HCT116 (cell line): ENCODE measurements around the gene MLYCD.

Experiments used
- CEBPB ChIP-seq: IDR thresholded peaks from 2 replicates; pipeline ENCODE4 v1.6.1; 2012; ENCODE audit warnings: low read depth
- CTCF ChIP-seq, 3 experiments: fragments of 200-600 bp in 1 of 3; sonication (generic) in 1 of 3; IDR thresholded peaks in 2 of 3; conservative IDR thresholded peaks in 1 of 3; 2 replicates each; pipeline ENCODE4 v1.5.1; 2012 to 2017; ENCODE audit warnings: low read depth in 2 of 3, low read length in 2 of 3, antibody characterized with exemption in 1 of 3, borderline replicate concordance in 1 of 3, control low read depth in 1 of 3, mild to moderate bottlenecking in 1 of 3, mixed read lengths in 1 of 3, mixed run types in 1 of 3, moderate library complexity in 1 of 3; ENCODE audit not compliant: insufficient read depth in 1 of 3
- EGR1 ChIP-seq: IDR thresholded peaks from 2 replicates; pipeline ENCODE4 v1.6.1; 2012; ENCODE audit warnings: low read depth
- EZH2 ChIP-seq: fragments of 200-600 bp; sonication (generic); IDR thresholded peaks from 2 replicates; pipeline ENCODE4 v1.6.1; 2017; ENCODE audit warnings: antibody characterized with exemption, mixed run types
- JUND ChIP-seq: IDR thresholded peaks from 2 replicates; pipeline ENCODE4 v1.6.1; 2012
- MAX ChIP-seq: IDR thresholded peaks from 2 replicates; pipeline ENCODE4 v1.6.1; 2012
- POLR2A ChIP-seq: IDR thresholded peaks from 2 replicates; pipeline ENCODE4 v1.7.0; 2011; ENCODE audit warnings: borderline replicate concordance; ENCODE audit not compliant: insufficient read depth, insufficient read length; ENCODE audit errors: extremely low read depth
- POLR2AphosphoS5 ChIP-seq: IDR thresholded peaks from 2 replicates; pipeline ENCODE4 v1.6.1; 2011; ENCODE audit warnings: mild to moderate bottlenecking, low read depth, low read length, moderate library complexity
- REST ChIP-seq: IDR thresholded peaks from 2 replicates; pipeline ENCODE4 v1.6.1; 2012; ENCODE audit warnings: low read depth
- YY1 ChIP-seq: IDR thresholded peaks from 2 replicates; pipeline ENCODE4 v1.6.1; 2011; ENCODE audit warnings: low read length, low read depth, moderate library complexity, mild to moderate bottlenecking; ENCODE audit not compliant: insufficient replicate concordance; ENCODE audit errors: extremely low read depth
- ZBTB33 ChIP-seq: IDR thresholded peaks from 2 replicates; pipeline ENCODE4 v1.6.1; 2011; ENCODE audit warnings: mild to moderate bottlenecking, low read length, moderate library complexity; ENCODE audit not compliant: insufficient replicate concordance; ENCODE audit errors: extremely low read depth
- TF ChIP-seq, protein P1 (sequence below): IDR thresholded peaks from 2 replicates; pipeline ENCODE4 v1.6.1; 2012

- TF ChIP-seq EGR1 (no peak), CEBPB (no peak), EZH2 (no peak), CTCF (IDR thresholded peaks at IDR 0.05 in 2 of 3, conservative IDR thresholded peaks at IDR 0.05 in 1 of 3; ENCODE audit: borderline replicate concordance in 1 of 3, insufficient read depth in 1 of 3, low read depth in 2 of 3, low read length in 2 of 3) (no peak), MAX (no peak), ZBTB33 (no peak), YY1 (no peak), POLR2A (no peak), REST (no peak), JUND (no peak), POLR2AphosphoS5 (no peak)
- TF ChIP-seq, protein P1, sequence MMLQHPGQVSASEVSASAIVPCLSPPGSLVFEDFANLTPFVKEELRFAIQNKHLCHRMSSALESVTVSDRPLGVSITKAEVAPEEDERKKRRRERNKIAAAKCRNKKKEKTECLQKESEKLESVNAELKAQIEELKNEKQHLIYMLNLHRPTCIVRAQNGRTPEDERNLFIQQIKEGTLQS, result no peak
Observed at GRCh38 chr16:83934684-83934977, 35.7 kb downstream of the MLYCD start.
